Left lobe of liver (tissue), 2 donors: ENCODE data around the gene NMNAT2. TPM values are rescaled to one million over a fixed set of nuclear protein-coding genes. Genes with fewer than 3 reads are reported as not detected.

ENCODE experiments used
- ATAC-seq: fragments of 200-7000 bp; cut with Tn5 transposase; one replicate; pipeline ENCODE4 v1.9.1; 2020; ENCODE audit warnings: mild to moderate bottlenecking, moderate library complexity
- DNase-seq: peaks from one replicate; pipeline ENCODE4 v3.0.0-alpha.2; 2020; ENCODE audit warnings: low spot score
- total RNA-seq: library from RNA; stranded (reverse); gene quantifications from one replicate; pipeline ENCODE4 v1.2.1, GENCODE V29; 2021
- donor health status: DM: no; HTN: no; CAD: no; lungs with moderate emphysema.
- donor health status: DM: no; HTN: yes; CAD: no.

Gene NMNAT2
- total RNA-seq, 1 donor from 2014 or later, result 0.03 TPM

- ATAC-seq, result no peak
- DNase-seq, result no peak
Measured at GRCh38 chr1:183368213-183369108, 49.7 kb downstream of the NMNAT2 start.

- ATAC-seq (no peak), DNase-seq (no peak)
Measured at GRCh38 chr1:183366116-183366515, 52.1 kb downstream of the NMNAT2 start.

- DNase-seq, result no peak
Measured at GRCh38 chr1:183365676-183366075, 52.5 kb downstream of the NMNAT2 start.

GRCh38 chr1:183365093-183365492, 53.1 kb downstream of the NMNAT2 start:
- DNase-seq (no peak), ATAC-seq (no peak)

More at GRCh38 chr1:183365676-183366075, 52.5 kb downstream of the NMNAT2 start:
- no peak for ATAC-seq

- no peak for DNase-seq
- ATAC-seq, result no peak
Measured at GRCh38 chr1:183363972-183364371, 54.2 kb downstream of the NMNAT2 start.

GRCh38 chr1:183361081-183361480, 57.1 kb downstream of the NMNAT2 start:
- DNase-seq (no peak), ATAC-seq (no peak)

GRCh38 chr1:183360473-183360872, 57.7 kb downstream of the NMNAT2 start:
- ATAC-seq (no peak), DNase-seq (no peak)

GRCh38 chr1:183356534-183357182, 61.5 kb downstream of the NMNAT2 start:
- ATAC-seq (no peak), DNase-seq (no peak)

GRCh38 chr1:183355797-183356196, 62.4 kb downstream of the NMNAT2 start:
- ATAC-seq (no peak), DNase-seq (no peak)

GRCh38 chr1:183355181-183355580, 63.0 kb downstream of the NMNAT2 start:
- DNase-seq (no peak), ATAC-seq (no peak)

- DNase-seq, result no peak
Measured at GRCh38 chr1:183353597-183353996, 64.6 kb downstream of the NMNAT2 start.

GRCh38 chr1:183349201-183349711, 68.9 kb downstream of the NMNAT2 start:
- ATAC-seq, result no peak
- DNase-seq, result no peak

More at GRCh38 chr1:183353597-183353996, 64.6 kb downstream of the NMNAT2 start:
- no peak for ATAC-seq

- no peak for DNase-seq
- no peak for ATAC-seq
Measured at GRCh38 chr1:183346276-183346732, 71.9 kb downstream of the NMNAT2 start.

- ATAC-seq, result no peak
- DNase-seq, result no peak
Measured at GRCh38 chr1:183339556-183340167, 78.5 kb downstream of the NMNAT2 start.

GRCh38 chr1:183331091-183331742, 87.0 kb downstream of the NMNAT2 start:
- DNase-seq (no peak), ATAC-seq (no peak)

- ATAC-seq (no peak), DNase-seq (no peak)
Measured at GRCh38 chr1:183330335-183330734, 87.8 kb downstream of the NMNAT2 start.

GRCh38 chr1:183328371-183328770, 89.8 kb downstream of the NMNAT2 start:
- no peak for DNase-seq
- no peak for ATAC-seq

GRCh38 chr1:183327434-183328290, 90.5 kb downstream of the NMNAT2 start:
- DNase-seq, result no peak
- ATAC-seq, result no peak

- ATAC-seq (no peak), DNase-seq (no peak)
Measured at GRCh38 chr1:183323849-183324683, 94.1 kb downstream of the NMNAT2 start.
